Endothelial cell of umbilical vein (primary cell): Measurements from ENCODE around the gene UNC5C. TPM values are rescaled to one million over a fixed set of nuclear protein-coding genes. Genes with fewer than 3 reads are reported as not detected.

ENCODE experiments used
- BruUV-seq: library from RNA; stranded (reverse); fragments of 400-500 nt; replicated peaks from 2 replicates; lab custom pipeline; 2021; lab: Mats Ljungman, UMichigan
- CTCF ChIA-PET: fragments of 300-600, 350-600 bp; sonication (Branson Sonifier 250); formaldehyde crosslinking; loops from one replicate; lab custom pipeline; 2021; ENCODE audit warnings: antibody characterized with exemption, inconsistent platforms; lab: Charles Lee
- POLR2A ChIA-PET: fragments of 300-600, 350-600 bp; sonication (Branson Sonifier 250); formaldehyde crosslinking; loops from one replicate; lab custom pipeline; 2021; ENCODE audit warnings: antibody characterized with exemption, inconsistent platforms; lab: Charles Lee
- DNase-seq: peaks from one replicate; pipeline ENCODE4 v3.0.0-alpha.2; 2011; ENCODE audit warnings: low read depth, low spot score
- FAIRE-seq: peaks from 2 replicates; lab custom pipeline; 2011; peaks lifted over from hg19 to GRCh38; lab: Jason Lieb, UNC
- H2AFZ ChIP-seq: 2 replicates; pipeline ENCODE4 v1.6.0; 2012; ENCODE audit warnings: low read depth, low read length, control low read depth, inconsistent platforms
- H3K27ac ChIP-seq: 2 replicates; pipeline ENCODE4 v1.5.1; 2011; ENCODE audit warnings: low read depth, mild to moderate bottlenecking, control low read depth, low read length, moderate library complexity; ENCODE audit not compliant: insufficient read depth
- H3K27me3 ChIP-seq, 2 experiments: 2 replicates each; pipeline versions ENCODE4 v1.6.0 to v1.6.1; 2011; ENCODE audit warnings: low read length in 2 of 2, mixed read lengths in 1 of 2; ENCODE audit not compliant: control insufficient read depth in 2 of 2, insufficient read depth in 2 of 2
- H3K36me3 ChIP-seq, 2 experiments: 2 replicates in 1 of 2; 3 replicates in 1 of 2; pipeline ENCODE4 v1.5.1; 2011; ENCODE audit warnings: low read length in 2 of 2, mild to moderate bottlenecking in 1 of 2, moderate library complexity in 1 of 2; ENCODE audit not compliant: control insufficient read depth in 2 of 2, insufficient read depth in 2 of 2; ENCODE audit errors: extremely low read depth in 1 of 2
- H3K4me1 ChIP-seq: 3 replicates; pipeline ENCODE4 v1.5.1; 2011; ENCODE audit warnings: mild to moderate bottlenecking, low read length; ENCODE audit not compliant: control insufficient read depth, insufficient read depth; ENCODE audit errors: extremely low read depth
- H3K4me2 ChIP-seq: 2 replicates; pipeline ENCODE4 v1.6.1; 2011; ENCODE audit warnings: low read length, control low read depth, mixed read lengths; ENCODE audit not compliant: insufficient read depth
- H3K4me3 ChIP-seq, 3 experiments: fragments of 200-600 bp in 1 of 3; sonication (generic), shearing (Covaris generic) in 1 of 3; replicated peaks in 1 of 3; 2 replicates each; pipeline ENCODE4 v1.5.1; 2011 to 2016; ENCODE audit warnings: control low read depth in 3 of 3, low read length in 3 of 3, mild to moderate bottlenecking in 2 of 3, inconsistent platforms in 1 of 3, low read depth in 1 of 3, moderate library complexity in 1 of 3; ENCODE audit not compliant: insufficient read depth in 1 of 3
- H3K79me2 ChIP-seq: 2 replicates; pipeline ENCODE4 v1.6.0; 2012; ENCODE audit warnings: low read length, inconsistent platforms; ENCODE audit not compliant: control insufficient read depth, insufficient read depth
- H3K9ac ChIP-seq: replicated peaks from 2 replicates; pipeline ENCODE3; 2011; ENCODE audit warnings: low read length, control low read depth; ENCODE audit not compliant: insufficient read depth; ENCODE audit errors: extremely low read depth
- H3K9me1 ChIP-seq: replicated peaks from 3 replicates; pipeline ENCODE4 v1.6.0; 2011; ENCODE audit warnings: mild to moderate bottlenecking, low read length; ENCODE audit not compliant: control insufficient read depth, insufficient read depth; ENCODE audit errors: extremely low read depth
- H3K9me3 ChIP-seq: replicated peaks from 2 replicates; pipeline ENCODE4 v1.5.1; 2012; ENCODE audit warnings: low read length, inconsistent platforms; ENCODE audit not compliant: control insufficient read depth, insufficient read depth
- H4K20me1 ChIP-seq: replicated peaks from 2 replicates; pipeline ENCODE3; 2011; ENCODE audit warnings: mild to moderate bottlenecking, low read length; ENCODE audit not compliant: control insufficient read depth, insufficient read depth; ENCODE audit errors: extremely low read depth
- EZH2 ChIP-seq: IDR thresholded peaks from 2 replicates; pipeline ENCODE4 v1.6.1; 2012; ENCODE audit warnings: borderline replicate concordance, low read depth, mild to moderate bottlenecking, moderate library complexity, low read length, inconsistent platforms; ENCODE audit not compliant: severe bottlenecking
- FOS ChIP-seq: IDR thresholded peaks from 2 replicates; pipeline ENCODE4 v1.6.1; 2011; ENCODE audit warnings: mild to moderate bottlenecking, low read length, moderate library complexity, borderline replicate concordance; ENCODE audit not compliant: insufficient read depth
- GATA2 ChIP-seq: IDR thresholded peaks from 2 replicates; pipeline ENCODE4 v1.7.0; 2011; ENCODE audit warnings: low read depth, mild to moderate bottlenecking, moderate library complexity, mixed read lengths, low read length; ENCODE audit not compliant: insufficient read length, insufficient read depth
- JUN ChIP-seq: IDR thresholded peaks from 2 replicates; pipeline ENCODE4 v1.6.1; 2011; ENCODE audit warnings: borderline replicate concordance, low read depth; ENCODE audit not compliant: insufficient read length, insufficient read depth
- MYC ChIP-seq: IDR thresholded peaks from one replicate; pipeline ENCODE4 v1.6.1; 2011; ENCODE audit warnings: mild to moderate bottlenecking, low read depth, low read length
- POLR2A ChIP-seq: IDR thresholded peaks from 2 replicates; pipeline ENCODE4 v1.6.1; 2012; ENCODE audit warnings: low read depth, mild to moderate bottlenecking, control low read depth, low read length
- dilution Hi-C: fragments of 300-500 bp; cut with MboI; formaldehyde crosslinking; loops from one replicate; pipeline ENCODE4 v1.15.0; 2019; ENCODE audit warnings: low sequenced_read_pairs; ENCODE audit not compliant: extremely low pct_ligation_motif_present
- intact Hi-C: fragments of 100-400 bp; cut with micrococcal nuclease; formaldehyde crosslinking; loops from one replicate; pipeline ENCODE4 v1.10.0; 2022
- polyA plus RNA-seq, 4 experiments: library from polyadenylated mRNA; depleted of rRNA in 3 of 4; stranded (reverse) in 3 of 4; unstranded in 1 of 4; fragments of >200 nt; gene quantifications; 2 replicates each; pipeline versions ENCODE4 v1.2.1 to v1.2.3, GENCODE V29; 2011 to 2012; ENCODE audit warnings: missing spikeins in 1 of 4
- total RNA-seq: library from RNA; stranded (reverse); gene quantifications from 2 replicates; pipeline ENCODE4 v1.2.3, GENCODE V29; 2021
- TF ChIP-seq, protein P1 (sequence below), 2 donors: IDR thresholded peaks; 1 replicate in 1 of 2; 2 replicates in 1 of 2; pipeline ENCODE4 v1.5.1; 2011; ENCODE audit warnings: low read length in 2 of 2, mild to moderate bottlenecking in 2 of 2, moderate library complexity in 2 of 2, control low read depth in 1 of 2, inconsistent platforms in 1 of 2, low read depth in 1 of 2; ENCODE audit not compliant: insufficient read depth in 1 of 2; ENCODE audit errors: extremely low read depth in 1 of 2
- TF ChIP-seq, protein P2 (sequence below): IDR thresholded peaks from 2 replicates; pipeline ENCODE4 v1.6.1; 2011; ENCODE audit not compliant: insufficient read depth, insufficient read length

The UNC5C gene
- total and polyA plus RNA-seq, 2 donors (not counting 3 experiments of a cell fraction or from before 2014, with no cell fraction given) = 0.44 to 0.53 TPM

DNA sequence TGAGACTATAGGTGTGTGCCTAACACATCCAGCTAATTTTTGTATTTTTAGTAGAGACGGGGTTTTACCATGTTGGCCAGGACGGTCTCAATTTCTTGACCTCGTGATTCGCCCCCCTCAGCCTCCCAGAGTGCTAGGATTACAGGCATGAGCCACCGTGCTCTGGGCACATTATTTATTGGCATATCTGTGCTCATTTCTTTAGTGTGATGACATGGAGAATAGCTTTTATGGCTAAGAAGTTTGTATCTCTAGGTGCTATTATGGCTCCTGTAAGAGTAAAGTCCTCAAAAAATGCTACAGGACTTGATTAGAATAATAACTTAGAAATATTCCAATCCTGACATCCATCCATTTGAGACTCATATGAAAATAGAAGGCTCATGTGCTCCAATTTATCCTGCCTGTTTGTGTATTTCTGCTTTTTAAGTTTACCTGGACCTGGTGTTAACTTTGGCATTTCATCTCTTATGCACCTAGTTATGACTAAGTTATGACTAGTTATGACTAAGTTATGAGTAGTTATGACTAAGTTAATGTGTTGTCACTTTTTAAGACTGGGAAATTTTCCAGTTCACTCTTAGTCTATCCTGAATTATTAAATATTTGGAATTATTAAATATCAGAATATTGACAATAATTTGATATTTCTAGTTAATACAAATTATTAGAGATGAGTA lies 36.4 kb upstream of the UNC5C start:
- H2AFZ ChIP-seq = no peak overlapping the region
- dilution Hi-C loops = no loop called here
- CTCF ChIA-PET = no interaction called here
- no peaks in the 10 kb centered on the region for H3K9me1 ChIP-seq
- H3K27ac ChIP-seq = no peak overlapping the region
- H3K27me3 ChIP-seq = no peaks in the 10 kb centered on the region
- H3K9me3 ChIP-seq = no peaks in the 10 kb centered on the region
- DNase-seq (no peak), FAIRE-seq (no peak)
- no peaks in the 10 kb centered on the region for H3K4me1 ChIP-seq
- POLR2A ChIA-PET = interaction anchor here (0.6 kb wide), 1 partner anchor 686 kb away, joined by 3 read pairs; no protein-coding TSS in a partner anchor
- no peaks in the 10 kb centered on the region for H3K36me3 ChIP-seq
- H3K9ac ChIP-seq = no peak overlapping the region
- intact Hi-C loops = no loop called here
- H3K4me3 ChIP-seq = no peak overlapping the region
- TF ChIP-seq JUN = no peak
- TF ChIP-seq, protein P1, sequence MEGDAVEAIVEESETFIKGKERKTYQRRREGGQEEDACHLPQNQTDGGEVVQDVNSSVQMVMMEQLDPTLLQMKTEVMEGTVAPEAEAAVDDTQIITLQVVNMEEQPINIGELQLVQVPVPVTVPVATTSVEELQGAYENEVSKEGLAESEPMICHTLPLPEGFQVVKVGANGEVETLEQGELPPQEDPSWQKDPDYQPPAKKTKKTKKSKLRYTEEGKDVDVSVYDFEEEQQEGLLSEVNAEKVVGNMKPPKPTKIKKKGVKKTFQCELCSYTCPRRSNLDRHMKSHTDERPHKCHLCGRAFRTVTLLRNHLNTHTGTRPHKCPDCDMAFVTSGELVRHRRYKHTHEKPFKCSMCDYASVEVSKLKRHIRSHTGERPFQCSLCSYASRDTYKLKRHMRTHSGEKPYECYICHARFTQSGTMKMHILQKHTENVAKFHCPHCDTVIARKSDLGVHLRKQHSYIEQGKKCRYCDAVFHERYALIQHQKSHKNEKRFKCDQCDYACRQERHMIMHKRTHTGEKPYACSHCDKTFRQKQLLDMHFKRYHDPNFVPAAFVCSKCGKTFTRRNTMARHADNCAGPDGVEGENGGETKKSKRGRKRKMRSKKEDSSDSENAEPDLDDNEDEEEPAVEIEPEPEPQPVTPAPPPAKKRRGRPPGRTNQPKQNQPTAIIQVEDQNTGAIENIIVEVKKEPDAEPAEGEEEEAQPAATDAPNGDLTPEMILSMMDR (IDR thresholded peaks at IDR 0.05; ENCODE audit: extremely low read depth in 1 of 2, insufficient read depth in 1 of 2, low read depth in 1 of 2, low read length in 2 of 2) = no peak
- TF ChIP-seq EZH2 = no peak
- TF ChIP-seq GATA2 = no peak
- TF ChIP-seq MYC = no peak
- TF ChIP-seq, protein P2, sequence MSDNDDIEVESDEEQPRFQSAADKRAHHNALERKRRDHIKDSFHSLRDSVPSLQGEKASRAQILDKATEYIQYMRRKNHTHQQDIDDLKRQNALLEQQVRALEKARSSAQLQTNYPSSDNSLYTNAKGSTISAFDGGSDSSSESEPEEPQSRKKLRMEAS = no peak
- TF ChIP-seq FOS = no peak
- TF ChIP-seq POLR2A = no peak
- H3K4me2 ChIP-seq = no peak overlapping the region
- H3K79me2 ChIP-seq = no peaks in the 10 kb centered on the region
- BruUV-seq = no TSS peak
- H4K20me1 ChIP-seq = no peaks in the 10 kb centered on the region
